HCT116 (cell line): ENCODE results near the gene ST6GALNAC4. TPM values are rescaled to one million over a fixed set of nuclear protein-coding genes. Genes with fewer than 3 reads are reported as not detected.

Experiments
- ATAC-seq: fragments of 200-7000 bp; cut with Tn5 transposase; 2 replicates; pipeline ENCODE4 v1.9.1; 2020; ENCODE audit warnings: mild to moderate bottlenecking, moderate library complexity
- BruUV-seq: library from RNA; stranded (reverse); fragments of 400-500 nt; replicated peaks from 2 replicates; lab custom pipeline; 2021; lab: Mats Ljungman, UMichigan
- CTCF ChIA-PET: fragments of 300-600 bp; sonication (Branson Sonifier 250); formaldehyde crosslinking; loops from one replicate; lab custom pipeline; 2021; ENCODE audit warnings: antibody characterized with exemption; lab: Charles Lee
- POLR2A ChIA-PET: fragments of 300-600, 350-600 bp; sonication (Branson Sonifier 250); formaldehyde crosslinking; loops from one replicate; lab custom pipeline; 2021; ENCODE audit warnings: antibody characterized with exemption; lab: Charles Lee
- RAD21 ChIA-PET, 2 experiments: fragments of 300-600 bp; sonication (Branson Sonifier 250); formaldehyde crosslinking; loops; one replicate each; lab custom pipeline; 2023; ENCODE audit warnings: low total read pairs in 2 of 2; ENCODE audit not compliant: uncharacterized antibody in 2 of 2, unreplicated experiment in 2 of 2, low non-redundant PET in 1 of 2; lab: Charles Lee
- DNase-seq: peaks from one replicate; pipeline ENCODE4 v3.0.0-alpha.2; 2010; ENCODE audit warnings: low read depth, low spot score
- H2AFZ ChIP-seq: fragments of 200-600 bp; shearing (Covaris generic), sonication (generic); 2 replicates; pipeline ENCODE4 v1.6.1; 2017; ENCODE audit warnings: low read depth, mixed run types, mixed read lengths, antibody characterized with exemption, low read length; ENCODE audit not compliant: poor library complexity, severe bottlenecking
- H3K27ac ChIP-seq: 2 replicates; pipeline ENCODE4 v1.5.1; 2012; ENCODE audit warnings: low read depth, low read length
- H3K27me3 ChIP-seq: fragments of 200-600 bp; sonication (generic); 2 replicates; pipeline ENCODE4 v1.6.1; 2016; ENCODE audit warnings: mixed run types, low read length, mixed read lengths; ENCODE audit not compliant: insufficient read depth
- H3K36me3 ChIP-seq, 2 experiments: fragments of 200-500 bp in 1 of 2; fragments of 200-600 bp in 1 of 2; sonication (Bioruptor generic) in 1 of 2; sonication (generic) in 1 of 2; 2 replicates each; pipeline versions ENCODE4 v1.5.1 to v1.6.1; 2014 to 2016; ENCODE audit warnings: low read length in 2 of 2, inconsistent platforms in 1 of 2, mixed read lengths in 1 of 2, mixed run types in 1 of 2; ENCODE audit not compliant: insufficient read depth in 2 of 2, control insufficient read depth in 1 of 2
- H3K4me1 ChIP-seq, 2 experiments: fragments of 200-600 bp in 1 of 2; sonication (generic) in 1 of 2; 2 replicates each; pipeline versions ENCODE4 v1.5.1 to v1.6.1; 2012 to 2017; ENCODE audit warnings: low read length in 2 of 2, inconsistent platforms in 1 of 2, mild to moderate bottlenecking in 1 of 2, mixed read lengths in 1 of 2, mixed run types in 1 of 2, moderate library complexity in 1 of 2; ENCODE audit not compliant: insufficient read depth in 2 of 2, control insufficient read depth in 1 of 2
- H3K4me2 ChIP-seq: fragments of 200-600 bp; sonication (generic); 2 replicates; pipeline ENCODE4 v1.6.1; 2017; ENCODE audit warnings: mixed run types, low read length, mixed read lengths
- H3K4me3 ChIP-seq, 2 experiments: fragments of 200-600 bp in 1 of 2; sonication (generic) in 1 of 2; replicated peaks in 1 of 2; 2 replicates each; pipeline ENCODE4 v1.5.1; 2011 to 2016; ENCODE audit warnings: low read length in 2 of 2, control low read depth in 1 of 2, low read depth in 1 of 2, mild to moderate bottlenecking in 1 of 2, mixed read lengths in 1 of 2, mixed run types in 1 of 2
- H3K79me2 ChIP-seq: fragments of 200-600 bp; sonication (generic); 2 replicates; pipeline ENCODE4 v1.6.1; 2017; ENCODE audit warnings: mild to moderate bottlenecking, mixed run types, low read length, moderate library complexity, mixed read lengths; ENCODE audit not compliant: insufficient read depth
- H3K9ac ChIP-seq: fragments of 200-600 bp; sonication (generic); 2 replicates; pipeline ENCODE4 v1.6.1; 2016; ENCODE audit warnings: low read length, mixed read lengths
- H3K9me2 ChIP-seq: fragments of 200-600 bp; sonication (generic), shearing (Covaris generic); 2 replicates; pipeline ENCODE4 v1.6.1; 2017; ENCODE audit warnings: mixed run types, mild to moderate bottlenecking, moderate library complexity; ENCODE audit not compliant: insufficient read depth
- H3K9me3 ChIP-seq, 2 experiments: fragments of 200-500 bp in 1 of 2; fragments of 200-600 bp in 1 of 2; sonication (Bioruptor generic) in 1 of 2; sonication (generic) in 1 of 2; 2 replicates each; pipeline ENCODE4 v1.6.1; 2014 to 2017; ENCODE audit warnings: low read length in 2 of 2, mixed read lengths in 2 of 2, inconsistent platforms in 1 of 2, low read depth in 1 of 2, mild to moderate bottlenecking in 1 of 2, mixed run types in 1 of 2, moderate library complexity in 1 of 2; ENCODE audit not compliant: control insufficient read depth in 1 of 2, insufficient read depth in 1 of 2
- H4K20me1 ChIP-seq: fragments of 200-600 bp; sonication (generic), shearing (Covaris generic); 2 replicates; pipeline ENCODE4 v1.6.1; 2017; ENCODE audit warnings: mixed run types, mild to moderate bottlenecking, moderate library complexity; ENCODE audit not compliant: insufficient read depth
- CBX3 ChIP-seq: IDR thresholded peaks from 2 replicates; pipeline ENCODE4 v1.6.1; 2012; ENCODE audit warnings: low read depth
- EGR1 ChIP-seq: IDR thresholded peaks from 2 replicates; pipeline ENCODE4 v1.6.1; 2012; ENCODE audit warnings: low read depth
- JUND ChIP-seq: IDR thresholded peaks from 2 replicates; pipeline ENCODE4 v1.6.1; 2012
- POLR2A ChIP-seq: IDR thresholded peaks from 2 replicates; pipeline ENCODE4 v1.7.0; 2011; ENCODE audit warnings: borderline replicate concordance; ENCODE audit not compliant: insufficient read depth, insufficient read length; ENCODE audit errors: extremely low read depth
- POLR2AphosphoS5 ChIP-seq: IDR thresholded peaks from 2 replicates; pipeline ENCODE4 v1.6.1; 2011; ENCODE audit warnings: mild to moderate bottlenecking, low read depth, low read length, moderate library complexity
- SRF ChIP-seq: IDR thresholded peaks from 2 replicates; pipeline ENCODE4 v1.6.1; 2012; ENCODE audit warnings: low read depth
- ZFX ChIP-seq: fragments of 450-650 bp; IDR thresholded peaks from 2 replicates; pipeline ENCODE4 v1.6.1; 2017
- ZNF274 ChIP-seq: fragments of 200-500 bp; sonication (Bioruptor generic); IDR thresholded peaks from 2 replicates; pipeline ENCODE4 v1.6.1; 2014; ENCODE audit warnings: mild to moderate bottlenecking, low read depth, low read length, inconsistent platforms
- intact Hi-C: fragments of 100-400 bp; cut with micrococcal nuclease; formaldehyde crosslinking; loops from 2 replicates; pipeline ENCODE4 v1.10.0; 2022
- total RNA-seq: library from RNA; stranded (reverse); gene quantifications from one replicate; pipeline ENCODE4 v1.2.1, GENCODE V29; 2021; ENCODE audit not compliant: unreplicated experiment
- TF ChIP-seq, protein P1 (sequence below): IDR thresholded peaks from 2 replicates; pipeline ENCODE4 v1.6.1; 2012
- TF ChIP-seq, protein P2 (sequence below): IDR thresholded peaks from 2 replicates; pipeline ENCODE4 v1.6.1; 2012
- TF ChIP-seq, protein P3 (sequence below): IDR thresholded peaks from 2 replicates; pipeline ENCODE4 v1.6.1; 2011; ENCODE audit warnings: mild to moderate bottlenecking, low read length, moderate library complexity; ENCODE audit not compliant: insufficient replicate concordance; ENCODE audit errors: extremely low read depth

The ST6GALNAC4 gene
- total RNA-seq, 1 experiment from 2014 or later = 49.4 TPM

DNA sequence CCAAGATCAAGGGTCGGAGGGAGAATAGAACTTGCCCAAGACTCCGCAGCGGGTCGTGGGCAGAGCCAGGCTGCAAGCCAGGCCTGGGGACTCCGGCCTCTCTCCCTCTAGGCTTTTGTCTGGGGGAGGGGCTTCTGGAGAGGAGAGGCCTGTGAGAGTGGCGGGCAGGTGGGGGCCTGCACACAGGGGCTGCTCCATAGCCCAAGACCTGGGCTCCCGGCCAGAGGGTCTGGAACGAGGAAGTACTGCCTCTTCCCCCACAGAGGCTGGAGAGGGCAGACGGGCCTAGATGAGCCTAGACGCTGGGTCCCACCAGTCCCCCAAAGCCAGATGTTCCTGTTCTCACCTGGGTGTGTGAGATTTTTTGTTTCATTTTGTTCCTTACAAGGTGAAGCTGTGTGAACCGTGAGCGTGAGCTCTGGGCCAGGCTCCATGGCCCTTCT is 12.3 kb downstream of the ST6GALNAC4 start:
- CTCF ChIA-PET = no interaction called here
- H3K27ac ChIP-seq = peak overlapping the region; percentile 25; the same call in 1 of the 2 replicates
- no TSS peak for BruUV-seq
- H3K79me2 ChIP-seq = no peaks in the 10 kb centered on the region
- H3K4me2 ChIP-seq = no peak overlapping the region
- no peaks in the 10 kb centered on the region for H3K27me3 ChIP-seq
- no peaks in the 10 kb centered on the region for H4K20me1 ChIP-seq
- RAD21 ChIA-PET = no interaction called here
- ATAC-seq (0 out of 2 replicates have a peak, but pooled peaks have one; percentile 3), DNase-seq (no peak)
- peaks cover 26 to 47% of the 10 kb centered on the region in 2 experiments for H3K4me1 ChIP-seq
- H3K9ac ChIP-seq = no peak overlapping the region
- TF ChIP-seq POLR2A (no peak), SRF (no peak), EGR1 (no peak), ZFX (no peak)
- no peak overlapping the region for H2AFZ ChIP-seq
- no peaks in the 10 kb centered on the region for H3K9me2 ChIP-seq
- no peak overlapping the region for H3K4me3 ChIP-seq
- H3K36me3 ChIP-seq = peaks cover 0 to 9% of the 10 kb centered on the region in 2 experiments; a peak in 1 of 4 replicates
- H3K9me3 ChIP-seq = no peaks in the 10 kb centered on the region
- intact Hi-C loops = no loop called here
- POLR2A ChIA-PET = no interaction called here

DNA sequence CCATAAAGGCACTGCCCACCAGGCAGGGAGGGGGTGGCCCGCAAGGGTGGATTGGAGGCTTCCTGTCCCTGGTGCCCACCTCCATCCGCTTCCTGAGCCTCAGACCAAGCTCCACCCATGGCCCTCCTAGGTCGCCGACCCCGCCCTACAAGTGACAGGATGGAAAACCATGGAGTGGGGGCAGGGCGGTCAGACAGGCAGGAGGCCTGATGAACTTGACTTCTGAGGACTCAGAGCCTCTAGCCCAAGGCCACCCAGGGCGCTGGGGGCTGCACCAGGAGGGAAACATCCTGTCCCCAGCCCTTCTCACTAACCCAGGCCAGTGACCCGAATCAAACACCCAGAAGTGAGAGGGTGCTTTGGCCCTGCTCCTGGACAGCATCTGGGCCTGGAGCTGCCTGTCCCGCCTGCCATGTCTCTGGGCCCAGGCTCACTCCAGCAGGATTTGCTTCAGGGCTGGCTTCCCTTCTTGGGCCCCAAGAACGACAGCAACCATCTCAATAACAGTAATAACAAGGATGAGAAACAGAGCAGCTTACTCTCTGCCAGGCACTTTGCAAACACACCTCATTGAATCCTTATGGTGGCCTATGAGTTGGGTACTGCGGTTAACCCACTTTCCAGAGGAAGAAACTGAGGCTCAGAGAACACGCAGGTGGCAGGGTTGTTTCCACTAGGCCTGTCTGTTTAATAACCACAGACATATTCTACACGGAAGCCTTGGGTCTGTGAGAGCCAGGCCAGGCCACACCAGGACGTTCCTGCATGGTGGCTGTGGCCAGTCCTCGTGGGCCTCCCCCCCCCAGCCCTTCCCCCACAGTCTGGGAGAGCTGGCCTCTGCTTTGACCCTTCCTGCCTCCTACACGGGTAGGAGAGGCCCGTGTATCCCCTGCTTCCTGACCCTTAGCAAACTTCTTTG is 13.0 kb downstream of the ST6GALNAC4 start:
- Histone ChIP-seq H3K27ac (peak overlapping the region; percentile 30; the same call in 1 of the 2 replicates), H3K4me2 (peak overlapping the region; percentile 52), H2AFZ (no peak overlapping the region), H3K4me1 (peaks cover 26 to 50% of the 10 kb centered on the region in 2 experiments), H3K9me2 (no peaks in the 10 kb centered on the region), H3K9ac (peak overlapping the region; percentile 17; the same call in 1 of the 2 replicates), H3K9me3 (no peaks in the 10 kb centered on the region), H4K20me1 (no peaks in the 10 kb centered on the region), H3K79me2 (peaks cover 3% of the 10 kb centered on the region; the same call in 1 of the 2 replicates), H3K27me3 (no peaks in the 10 kb centered on the region), H3K36me3 (peaks cover 0 to 7% of the 10 kb centered on the region in 2 experiments; a peak in 1 of 4 replicates), H3K4me3 (no peak overlapping the region)
- BruUV-seq = no TSS peak
- intact Hi-C loops = no loop called here
- ATAC-seq = no peak
- ChIA-PET CTCF (interaction anchor here (1.0 kb wide), 1 partner anchor 169 kb away, joined by 4 read pairs; the partner anchor contains the start of gene TOR2A), RAD21 (no interaction called here), POLR2A (interaction anchor here (1.0 kb wide), 1 partner anchor 14 kb away, joined by 3 read pairs; no protein-coding TSS in a partner anchor)
- no peak for TF ChIP-seq ZNF274
- no peak for TF ChIP-seq POLR2A
- no peak for TF ChIP-seq EGR1
- 0 out of 2 replicates have a peak, but pooled peaks have one; percentile 24 for TF ChIP-seq POLR2AphosphoS5
- TF ChIP-seq, protein P1, sequence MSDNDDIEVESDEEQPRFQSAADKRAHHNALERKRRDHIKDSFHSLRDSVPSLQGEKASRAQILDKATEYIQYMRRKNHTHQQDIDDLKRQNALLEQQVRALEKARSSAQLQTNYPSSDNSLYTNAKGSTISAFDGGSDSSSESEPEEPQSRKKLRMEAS = no peak
- TF ChIP-seq, protein P2, sequence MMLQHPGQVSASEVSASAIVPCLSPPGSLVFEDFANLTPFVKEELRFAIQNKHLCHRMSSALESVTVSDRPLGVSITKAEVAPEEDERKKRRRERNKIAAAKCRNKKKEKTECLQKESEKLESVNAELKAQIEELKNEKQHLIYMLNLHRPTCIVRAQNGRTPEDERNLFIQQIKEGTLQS = no peak
- TF ChIP-seq CBX3 = no peak
- TF ChIP-seq, protein P3, sequence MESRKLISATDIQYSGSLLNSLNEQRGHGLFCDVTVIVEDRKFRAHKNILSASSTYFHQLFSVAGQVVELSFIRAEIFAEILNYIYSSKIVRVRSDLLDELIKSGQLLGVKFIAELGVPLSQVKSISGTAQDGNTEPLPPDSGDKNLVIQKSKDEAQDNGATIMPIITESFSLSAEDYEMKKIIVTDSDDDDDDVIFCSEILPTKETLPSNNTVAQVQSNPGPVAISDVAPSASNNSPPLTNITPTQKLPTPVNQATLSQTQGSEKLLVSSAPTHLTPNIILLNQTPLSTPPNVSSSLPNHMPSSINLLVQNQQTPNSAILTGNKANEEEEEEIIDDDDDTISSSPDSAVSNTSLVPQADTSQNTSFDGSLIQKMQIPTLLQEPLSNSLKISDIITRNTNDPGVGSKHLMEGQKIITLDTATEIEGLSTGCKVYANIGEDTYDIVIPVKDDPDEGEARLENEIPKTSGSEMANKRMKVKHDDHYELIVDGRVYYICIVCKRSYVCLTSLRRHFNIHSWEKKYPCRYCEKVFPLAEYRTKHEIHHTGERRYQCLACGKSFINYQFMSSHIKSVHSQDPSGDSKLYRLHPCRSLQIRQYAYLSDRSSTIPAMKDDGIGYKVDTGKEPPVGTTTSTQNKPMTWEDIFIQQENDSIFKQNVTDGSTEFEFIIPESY = no peak
- TF ChIP-seq JUND = no peak
- DNase-seq = no peak
